GM11168 (cell line): ENCODE data around the gene GNS.

Experiments used
- in situ Hi-C: fragments of 300-500 bp; cut with MboI; formaldehyde crosslinking; loops from one replicate; pipeline ENCODE4 v1.12.0; 2022; ENCODE audit warnings: low sequenced_read_pairs; ENCODE audit not compliant: unreplicated experiment

Gene GNS

DNA sequence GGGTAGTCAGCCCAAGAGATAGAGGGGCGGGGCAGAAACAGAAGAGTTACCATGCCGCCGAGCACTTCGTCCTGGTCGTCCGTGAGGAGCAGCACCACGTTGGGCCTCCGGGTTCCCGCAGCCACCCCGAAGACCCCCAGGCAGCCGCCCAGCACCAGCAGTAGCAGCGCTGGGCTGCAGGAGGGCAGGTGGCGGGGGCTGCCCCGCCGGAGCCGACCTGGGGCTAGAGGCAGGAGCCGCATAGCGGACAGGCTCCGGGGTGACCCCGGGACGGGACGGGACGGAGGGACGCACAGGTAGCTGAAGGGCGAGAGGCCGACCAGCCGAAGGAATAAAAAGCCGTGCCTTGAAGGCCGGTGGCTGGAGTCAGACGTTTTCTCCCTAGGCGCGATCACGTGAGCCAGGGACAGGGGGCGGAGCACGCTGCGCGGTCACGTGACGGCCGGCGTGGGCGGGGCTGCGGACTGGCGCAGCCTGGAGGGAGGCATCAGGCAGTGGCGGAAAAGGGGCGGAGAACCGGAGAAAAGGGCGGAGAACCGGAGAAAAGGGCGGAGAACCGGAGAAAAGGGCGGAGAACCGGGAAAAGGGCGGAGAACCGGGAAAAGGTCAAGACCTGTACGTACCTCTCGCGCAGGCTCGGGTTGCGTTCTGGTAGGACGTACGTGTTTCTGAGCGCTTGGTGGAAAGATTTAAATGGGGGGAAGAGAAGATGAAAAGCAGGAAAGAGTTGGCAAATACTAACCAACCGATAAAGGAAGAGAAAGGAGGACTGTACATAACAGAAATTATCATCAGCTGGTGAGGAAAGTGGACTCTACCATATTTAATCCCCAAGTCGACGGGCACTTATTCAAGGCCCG, at the start of gene GNS:
Gene GNS (minus strand): TSS at position 372 of the 860 bp plus-strand sequence. CDS start 130 bp downstream, at position 242.
- in situ Hi-C loops, result no loop called here

DNA sequence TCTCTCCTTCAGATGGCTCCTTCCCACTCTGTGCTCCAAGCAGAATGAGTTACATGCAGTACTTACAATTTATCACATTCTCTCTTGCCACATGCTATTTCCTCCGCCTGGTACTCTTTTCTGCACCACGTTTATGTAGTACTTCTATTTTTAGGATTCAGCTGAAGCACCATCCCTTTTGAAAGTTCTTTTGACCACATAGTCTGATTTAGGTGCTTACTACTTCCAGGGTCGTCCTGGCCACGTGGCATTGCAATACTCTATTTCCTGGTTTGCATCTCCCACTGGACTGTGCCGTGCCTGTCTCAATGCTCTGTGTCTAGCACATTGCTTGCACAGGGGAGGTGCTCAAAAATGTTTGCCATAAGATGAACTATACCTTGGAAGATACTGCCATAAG, 48.9 kb upstream of the GNS start:
- in situ Hi-C loops, result loop anchor here (10.0 kb wide), 1 partner anchor 77 kb away; no protein-coding TSS in a partner anchor

- in situ Hi-C loops, result loop anchor here (10.0 kb wide), 1 partner anchor 78 kb away; no protein-coding TSS in a partner anchor
Observed at GRCh38 chr12:64806593-64807460, 47.6 kb upstream of the GNS start.

DNA sequence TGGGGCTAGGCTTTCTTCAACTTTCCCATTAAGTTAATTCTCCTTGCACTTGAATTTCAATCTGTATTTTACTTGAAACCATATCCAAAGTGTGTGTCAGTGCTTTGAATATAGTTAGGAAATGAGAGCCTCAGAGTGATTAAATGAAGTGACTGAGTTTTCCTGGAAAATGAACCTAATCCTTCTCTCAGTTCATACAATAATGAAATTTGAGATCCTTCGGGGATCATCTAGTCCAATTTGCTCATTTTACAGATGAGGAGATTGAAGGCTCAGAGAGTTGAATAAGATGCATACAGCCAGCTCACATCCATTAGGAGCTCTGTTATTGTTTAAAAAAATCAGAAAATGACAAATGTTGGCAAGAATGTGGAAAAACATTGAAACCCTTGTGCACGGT, 47.0 kb upstream of the GNS start:
- in situ Hi-C loops, result loop anchor here (10.0 kb wide), 1 partner anchor 79 kb away; no protein-coding TSS in a partner anchor

GRCh38 chr12:64802180-64802775, 43.1 kb upstream of the GNS start:
- in situ Hi-C loops, result loop anchor here (10.0 kb wide), 1 partner anchor 83 kb away; no protein-coding TSS in a partner anchor

DNA sequence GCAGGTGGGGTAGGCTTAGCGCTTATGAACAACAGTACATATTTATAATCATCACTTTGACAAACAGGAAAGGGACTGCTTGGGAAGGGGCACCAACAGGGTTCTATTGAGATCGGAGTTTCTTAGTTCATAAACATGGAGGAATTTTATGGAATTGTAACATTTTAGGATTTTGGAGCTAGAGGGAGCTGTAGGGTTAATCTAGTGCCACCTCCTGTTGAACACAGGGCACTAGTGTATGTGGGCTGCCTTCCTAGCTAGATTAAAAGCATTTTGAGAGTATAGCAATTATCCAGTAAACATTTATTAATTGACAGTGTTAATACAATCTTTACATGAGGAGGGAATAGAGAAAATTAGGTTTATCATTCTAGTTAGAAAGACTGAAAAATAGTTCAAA, 42.2 kb upstream of the GNS start:
- in situ Hi-C loops, result loop anchor here (10.0 kb wide), 1 partner anchor 83 kb away; no protein-coding TSS in a partner anchor

GRCh38 chr12:64800640-64801039, 41.4 kb upstream of the GNS start:
- in situ Hi-C loops, result loop anchor here (10.0 kb wide), 1 partner anchor 84 kb away; no protein-coding TSS in a partner anchor

DNA sequence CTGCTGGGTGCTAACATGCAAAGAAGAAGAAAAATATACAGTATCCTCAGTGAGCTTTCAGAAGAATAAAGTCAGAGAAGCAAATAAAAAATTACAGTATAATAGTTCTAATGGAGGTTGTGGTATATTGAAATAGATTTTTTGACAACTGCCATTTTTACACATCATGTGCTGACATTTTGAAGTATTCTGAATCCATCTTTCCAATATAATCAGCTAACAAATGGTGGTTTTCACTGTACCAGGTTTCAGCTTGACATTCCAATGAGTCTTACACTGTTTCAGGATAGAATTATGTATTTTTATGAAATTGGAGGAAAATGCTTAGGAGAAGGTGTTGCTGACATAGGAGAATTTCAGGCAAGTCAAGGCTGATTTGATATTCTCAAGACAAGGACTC, 39.0 kb upstream of the GNS start:
- in situ Hi-C loops, result loop anchor here (5.0 kb wide), 1 partner anchor 304 kb away; no protein-coding TSS in a partner anchor

- in situ Hi-C loops, result loop anchor here (5.0 kb wide), 1 partner anchor 305 kb away; no protein-coding TSS in a partner anchor
Observed at GRCh38 chr12:64797156-64797555, 38.0 kb upstream of the GNS start.

DNA sequence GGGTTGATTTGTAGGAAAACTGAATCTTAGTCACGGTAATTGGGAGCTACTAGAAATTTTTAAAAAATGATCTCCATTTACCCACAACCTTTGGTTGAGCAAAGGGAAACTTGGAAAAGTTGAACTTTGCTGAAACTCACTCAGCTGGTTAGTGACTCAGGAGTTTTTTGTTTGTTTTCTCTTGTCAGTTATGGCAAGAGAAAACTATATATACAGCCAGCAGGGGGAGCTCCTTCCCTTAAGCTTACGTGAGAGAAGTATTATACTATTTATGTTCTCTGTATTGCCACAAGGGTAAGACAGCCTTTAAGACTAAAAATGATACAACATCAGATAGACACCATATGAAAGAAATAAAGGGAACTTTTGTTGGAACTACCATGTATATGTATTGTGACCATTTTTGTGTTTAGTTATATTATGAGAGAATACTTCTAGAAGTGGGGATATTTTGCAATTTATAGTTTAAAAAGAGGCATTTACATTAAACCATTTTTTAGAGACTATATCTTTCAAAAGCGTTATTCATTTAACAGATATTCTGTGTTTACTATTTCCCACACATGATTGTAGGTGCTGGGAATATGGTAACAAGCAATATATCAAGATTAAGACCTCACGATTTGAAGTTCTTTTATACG, 37.1 kb upstream of the GNS start:
- in situ Hi-C loops, result loop anchor here (5.0 kb wide), 1 partner anchor 306 kb away; no protein-coding TSS in a partner anchor

DNA sequence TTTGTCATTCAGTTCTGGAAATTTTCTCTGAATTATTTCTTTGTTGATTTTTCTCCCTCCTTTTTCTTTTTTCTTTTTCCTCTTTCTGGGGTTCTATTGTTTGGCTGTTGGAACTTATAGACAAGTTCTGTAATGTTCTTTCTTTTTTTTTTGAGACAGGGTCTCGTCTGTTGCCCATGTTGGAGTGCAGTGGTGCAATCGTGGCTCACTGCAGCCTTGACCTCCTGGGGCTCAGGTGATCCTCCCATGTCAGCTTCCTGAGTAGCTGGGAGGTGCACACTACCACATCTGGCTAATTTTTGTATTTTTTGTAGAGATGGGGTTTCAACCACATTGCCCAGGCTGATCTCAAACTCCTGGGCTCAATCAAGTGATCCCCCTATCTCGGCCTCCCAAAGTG, 35.1 kb upstream of the GNS start:
- in situ Hi-C loops, result no loop called here

- in situ Hi-C loops, result no loop called here
Observed at GRCh38 chr12:64793610-64794009, 34.4 kb upstream of the GNS start.

- in situ Hi-C loops, result no loop called here
Observed at GRCh38 chr12:64792128-64792527, 32.9 kb upstream of the GNS start.

- in situ Hi-C loops, result no loop called here
Observed at GRCh38 chr12:64791036-64791435, 31.8 kb upstream of the GNS start.

DNA sequence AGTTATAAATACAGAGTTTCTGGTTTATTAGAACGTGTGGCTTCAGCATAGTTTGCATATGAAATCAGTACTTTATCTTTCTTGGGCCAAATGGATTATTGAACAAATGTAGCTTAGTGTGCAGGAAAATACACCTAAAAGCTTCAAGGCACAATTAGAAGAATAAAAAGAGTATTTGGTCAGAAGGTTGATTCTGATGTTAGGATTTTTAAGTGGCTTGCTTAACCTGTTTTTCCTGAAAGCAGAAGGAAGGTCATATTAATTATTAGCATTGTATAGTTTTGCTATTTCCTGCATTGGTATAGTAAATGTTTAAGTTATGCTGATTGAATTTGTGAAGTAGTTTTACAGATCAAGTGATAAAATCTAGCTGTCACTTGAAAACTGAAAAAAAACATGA, 31.0 kb upstream of the GNS start:
- in situ Hi-C loops, result no loop called here

DNA sequence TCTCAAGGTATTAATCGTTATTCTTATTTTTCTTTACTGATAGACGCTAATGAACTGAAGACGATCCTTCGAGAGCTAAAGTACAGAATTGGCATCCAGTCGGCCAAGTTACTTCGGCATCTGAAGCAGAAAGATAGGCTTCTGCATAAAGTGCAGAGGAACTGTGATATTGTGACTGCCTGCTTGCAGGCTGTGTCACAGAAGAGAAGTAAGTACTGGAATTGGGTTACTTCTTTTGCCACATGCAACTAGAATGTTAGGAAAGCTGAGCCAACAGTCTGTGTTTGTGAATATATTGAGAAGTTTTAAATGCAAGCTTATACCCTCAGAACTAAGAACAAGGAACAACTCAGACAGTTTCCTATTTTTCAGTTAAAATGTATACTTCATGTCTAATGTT, 26.6 kb upstream of the GNS start:
- in situ Hi-C loops, result no loop called here

- in situ Hi-C loops, result no loop called here
Observed at GRCh38 chr12:64782191-64782876, 23.1 kb upstream of the GNS start.

- in situ Hi-C loops, result no loop called here
Observed at GRCh38 chr12:64781280-64782190, 22.3 kb upstream of the GNS start.
